Lower leg skin (tissue), 3 donors: ENCODE results near the gene HOXD13.

Source experiments
- CTCF ChIP-seq, 3 donors: fragments of 450-650 bp; IDR thresholded peaks; one replicate each; pipeline ENCODE4 v1.5.1; 2016; ENCODE audit warnings: antibody characterized with exemption in 3 of 3, mild to moderate bottlenecking in 3 of 3, moderate library complexity in 2 of 3
- POLR2A ChIP-seq, 2 donors: fragments of 450-650 bp; IDR thresholded peaks; one replicate each; pipeline ENCODE4 v1.6.1; 2016 to 2017; ENCODE audit warnings: antibody characterized with exemption in 2 of 2, mild to moderate bottlenecking in 1 of 2, moderate library complexity in 1 of 2

DNA sequence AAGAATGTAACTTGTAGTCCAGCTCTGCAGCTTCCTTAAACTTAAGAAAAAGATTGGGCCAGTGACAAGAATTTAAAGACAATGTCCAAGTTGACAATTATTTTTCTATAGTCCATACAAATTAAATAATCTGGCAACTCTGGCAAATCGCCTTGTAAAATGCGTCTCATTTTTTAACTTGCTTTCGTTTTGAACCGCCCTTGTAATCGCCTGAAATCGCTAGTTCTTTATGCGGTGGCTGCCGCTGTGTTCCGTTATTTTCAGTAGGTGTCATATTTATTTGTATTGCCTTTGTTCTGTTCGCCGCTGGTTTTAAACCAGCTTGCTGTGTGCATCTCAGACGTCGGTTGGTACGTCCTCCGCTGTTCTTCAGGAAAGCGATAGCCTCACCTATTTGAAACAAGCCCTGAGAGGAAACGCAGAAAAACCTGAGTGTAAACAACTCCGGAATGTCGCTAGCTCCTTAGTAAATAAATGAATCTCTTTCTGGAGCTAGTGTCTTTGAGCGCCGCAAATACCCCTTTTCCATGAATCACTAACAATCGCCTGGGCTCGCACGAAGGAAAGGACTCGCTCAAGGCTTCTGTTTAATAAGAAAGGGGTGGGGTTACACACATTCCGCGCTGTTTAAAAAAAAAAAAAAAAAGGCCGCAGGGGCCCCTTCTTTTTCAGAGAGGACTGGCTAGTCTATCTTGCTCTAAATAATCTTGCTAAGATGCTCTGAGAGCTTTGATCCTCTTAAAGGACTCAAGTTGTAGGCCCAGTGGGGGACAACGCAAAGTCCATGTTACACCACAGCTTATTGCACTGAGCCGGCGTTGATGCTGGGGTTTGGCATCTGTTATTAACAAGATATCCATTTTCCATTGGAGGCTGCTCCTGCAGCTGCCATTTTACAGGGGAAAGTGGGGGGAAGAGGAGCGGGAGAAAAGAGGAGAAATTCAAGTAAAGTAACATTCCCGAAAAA, 40.0 kb downstream of the HOXD13 start:
- TF ChIP-seq POLR2A (IDR thresholded peaks at IDR 0.05) (no peak), CTCF (IDR thresholded peaks at IDR 0.05) (no peak)
